Lung (tissue), 12 donors: Measurements from ENCODE around the gene HK2. TPM values are rescaled to one million over a fixed set of nuclear protein-coding genes. Genes with fewer than 3 reads are reported as not detected.

Source experiments
- ATAC-seq: fragments of 200-7000 bp; cut with Tn5 transposase; one replicate; pipeline ENCODE4 v1.9.1; 2020; ENCODE audit warnings: moderate number of reproducible peaks; ENCODE audit not compliant: insufficient read depth, low FRiP score
- DNase-seq, 3 donors: peaks; one replicate each; pipeline ENCODE4 v3.0.0-alpha.2; 2013 to 2017
- H3K27ac ChIP-seq, 2 donors: one replicate each; pipeline ENCODE4 v1.5.1; 2013; ENCODE audit warnings: mild to moderate bottlenecking in 2 of 2, moderate library complexity in 2 of 2, control low read depth in 1 of 2, inconsistent platforms in 1 of 2, low read depth in 1 of 2, low read length in 1 of 2
- H3K27me3 ChIP-seq, 3 donors: one replicate each; pipeline ENCODE4 v1.5.1; 2013; ENCODE audit warnings: low read length in 2 of 3; ENCODE audit not compliant: control insufficient read depth in 3 of 3, insufficient read depth in 3 of 3
- H3K36me3 ChIP-seq, 4 donors: one replicate each; pipeline ENCODE4 v1.5.1; 2013; ENCODE audit warnings: low read length in 4 of 4, mild to moderate bottlenecking in 1 of 4, moderate library complexity in 1 of 4; ENCODE audit not compliant: control insufficient read depth in 4 of 4, insufficient read depth in 4 of 4
- H3K4me1 ChIP-seq, 5 donors: one replicate each; pipeline ENCODE4 v1.5.1; 2013; ENCODE audit warnings: low read length in 5 of 5, mild to moderate bottlenecking in 2 of 5, moderate library complexity in 1 of 5; ENCODE audit not compliant: control insufficient read depth in 5 of 5, insufficient read depth in 5 of 5
- H3K4me3 ChIP-seq: one replicate; pipeline ENCODE4 v1.5.1; 2013; ENCODE audit warnings: mild to moderate bottlenecking, control low read depth, moderate library complexity
- H3K9ac ChIP-seq, 2 donors: one replicate each; pipeline ENCODE4 v1.5.1; 2013; ENCODE audit warnings: low read length in 2 of 2, control low read depth in 1 of 2; ENCODE audit not compliant: insufficient read depth in 1 of 2
- H3K9me3 ChIP-seq, 4 donors: one replicate each; pipeline ENCODE4 v1.5.1; 2013; ENCODE audit warnings: low read length in 3 of 4, mild to moderate bottlenecking in 1 of 4, moderate library complexity in 1 of 4; ENCODE audit not compliant: control insufficient read depth in 4 of 4, insufficient read depth in 3 of 4
- WGBS, 2 donors: extraction: QIAGEN DNeasy Blood & Tissue Kit; methylation state at CpG; one replicate each; pipeline ENCODE4 v1.1.7; 2013; 5-methylcytosine and 5-hydroxymethylcytosine counted together
- polyA plus RNA-seq, 2 donors: library from polyadenylated mRNA; stranded (reverse); fragments of 200-250 nt; gene quantifications; one replicate each; pipeline ENCODE4 v1.2.1, GENCODE V29; 2013
- total RNA-seq, 2 donors: library from RNA; depleted of rRNA in 1 of 2; stranded (reverse); fragments of >200 nt in 1 of 2; gene quantifications; one replicate each; pipeline ENCODE4 v1.2.1, GENCODE V29; 2014 to 2021
- TF ChIP-seq, protein P1 (sequence below): IDR thresholded peaks from 2 replicates; pipeline ENCODE4 v1.5.1; 2012; ENCODE audit warnings: mild to moderate bottlenecking; ENCODE audit errors: control extremely low read depth, extremely low read depth
- donor health status: control.
- donor health status: control.
- donor health status: Bipolar disorder and iron deficiency.
- donor health status: healthy.
- donor health status: DM: yes; HTN: yes; CAD: no.

HK2 gene
- total and polyA plus RNA-seq, 4 donors, result 13.6 to 43.1 (median 20.8) TPM

GRCh38 chr2:74843433-74843832 lies 9.5 kb downstream of the HK2 start:
- Histone ChIP-seq H3K9ac (no peak overlapping the region), H3K36me3 (peaks cover 0 to 2% (median 0%) of the 10 kb centered on the region in 4 donors), H3K27me3 (peaks cover 0 to 49% (median 0%) of the 10 kb centered on the region in 3 donors), H3K4me1 (peaks cover 0 to 29% (median 0%) of the 10 kb centered on the region in 5 donors), H3K27ac (peak overlapping the region; percentile 66 to 91), H3K4me3 (no peak overlapping the region), H3K9me3 (no peaks in the 10 kb centered on the region)
- DNase-seq, result no peak
- 44 to 62% methylated on average over 3 of the region's 3 CpGs for WGBS, 2 donors
- TF ChIP-seq, protein P1, sequence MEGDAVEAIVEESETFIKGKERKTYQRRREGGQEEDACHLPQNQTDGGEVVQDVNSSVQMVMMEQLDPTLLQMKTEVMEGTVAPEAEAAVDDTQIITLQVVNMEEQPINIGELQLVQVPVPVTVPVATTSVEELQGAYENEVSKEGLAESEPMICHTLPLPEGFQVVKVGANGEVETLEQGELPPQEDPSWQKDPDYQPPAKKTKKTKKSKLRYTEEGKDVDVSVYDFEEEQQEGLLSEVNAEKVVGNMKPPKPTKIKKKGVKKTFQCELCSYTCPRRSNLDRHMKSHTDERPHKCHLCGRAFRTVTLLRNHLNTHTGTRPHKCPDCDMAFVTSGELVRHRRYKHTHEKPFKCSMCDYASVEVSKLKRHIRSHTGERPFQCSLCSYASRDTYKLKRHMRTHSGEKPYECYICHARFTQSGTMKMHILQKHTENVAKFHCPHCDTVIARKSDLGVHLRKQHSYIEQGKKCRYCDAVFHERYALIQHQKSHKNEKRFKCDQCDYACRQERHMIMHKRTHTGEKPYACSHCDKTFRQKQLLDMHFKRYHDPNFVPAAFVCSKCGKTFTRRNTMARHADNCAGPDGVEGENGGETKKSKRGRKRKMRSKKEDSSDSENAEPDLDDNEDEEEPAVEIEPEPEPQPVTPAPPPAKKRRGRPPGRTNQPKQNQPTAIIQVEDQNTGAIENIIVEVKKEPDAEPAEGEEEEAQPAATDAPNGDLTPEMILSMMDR, result no peak
- ATAC-seq, result no peak

- H3K9ac ChIP-seq, result no peak overlapping the region
- ATAC-seq, result peak; percentile 24
- peaks cover 0 to 33% (median 0%) of the 10 kb centered on the region in 5 donors for H3K4me1 ChIP-seq
- H3K36me3 ChIP-seq, result peaks cover 0 to 2% (median 0%) of the 10 kb centered on the region in 4 donors
- H3K27me3 ChIP-seq, result peaks cover 0 to 54% (median 2%) of the 10 kb centered on the region in 3 donors
- H3K27ac ChIP-seq, result peak overlapping the region; percentile 66 to 91
- no peak for DNase-seq
- no peak overlapping the region for H3K4me3 ChIP-seq
- TF ChIP-seq, protein P1, result no peak
- no peaks in the 10 kb centered on the region for H3K9me3 ChIP-seq
Observed at GRCh38 chr2:74843899-74844298, 10.0 kb downstream of the HK2 start.

DNA sequence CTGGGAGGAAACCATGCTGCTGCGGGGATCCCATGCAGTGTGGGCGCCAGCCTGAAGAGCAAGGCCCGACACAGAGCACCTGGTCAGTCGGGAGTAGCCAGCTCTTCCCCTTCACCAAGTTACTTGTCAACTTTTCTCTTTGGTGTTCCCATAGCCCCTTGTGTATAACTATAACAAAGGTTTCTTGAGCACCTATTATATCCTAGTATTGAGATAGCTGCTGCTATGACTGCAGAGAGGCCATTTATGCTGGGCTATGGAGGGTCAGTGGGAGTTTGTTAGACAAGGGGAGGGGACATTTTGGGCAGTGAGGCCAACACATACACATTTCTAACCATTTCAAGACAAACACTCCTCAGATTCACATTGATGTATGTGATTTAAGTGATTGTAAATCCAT lies 10.8 kb downstream of the HK2 start:
- 93 to 97% methylated on average over 4 of the region's 4 CpGs for WGBS, 2 donors
- Histone ChIP-seq H3K4me1 (peaks cover 0 to 37% (median 5%) of the 10 kb centered on the region in 5 donors), H3K9ac (no peak overlapping the region), H3K9me3 (no peaks in the 10 kb centered on the region), H3K4me3 (no peak overlapping the region), H3K27ac (peak overlapping the region; percentile 47 to 85), H3K36me3 (peaks cover 0 to 2% (median 0%) of the 10 kb centered on the region in 4 donors), H3K27me3 (peaks cover 0 to 51% (median 4%) of the 10 kb centered on the region in 3 donors)
- TF ChIP-seq, protein P1, result no peak
- ATAC-seq, result no peak
- DNase-seq, result no peak
